SK-N-MC (cell line): Measurements from ENCODE around the gene GAP43.

Experiments used
- DNase-seq: peaks from one replicate; pipeline ENCODE4 v3.0.0-alpha.2; 2011; ENCODE audit warnings: low read depth, low spot score
- H3K27ac ChIP-seq: fragments of 200-600 bp; sonication (generic); 2 replicates; pipeline ENCODE4 v1.5.1; 2016; ENCODE audit warnings: mixed run types
- H3K36me3 ChIP-seq: fragments of 200-600 bp; sonication (generic); 2 replicates; pipeline ENCODE4 v1.6.1; 2017; ENCODE audit warnings: antibody characterized with exemption, low read length, mixed read lengths; ENCODE audit not compliant: insufficient read depth
- H3K4me3 ChIP-seq: fragments of 200-600 bp; sonication (generic); 2 replicates; pipeline ENCODE4 v1.5.1; 2016
- H3K9ac ChIP-seq: fragments of 200-600 bp; sonication (generic); 2 replicates; pipeline ENCODE4 v1.8.0; 2017; ENCODE audit warnings: mixed run types, mixed read lengths; ENCODE audit not compliant: insufficient read length
- H3K9me3 ChIP-seq: fragments of 200-600 bp; sonication (generic); 2 replicates; pipeline ENCODE4 v1.6.1; 2017; ENCODE audit warnings: low read depth, mild to moderate bottlenecking, antibody characterized with exemption, low read length, moderate library complexity, mixed read lengths
- EZH2 ChIP-seq: fragments of 200-600 bp; sonication (generic); IDR thresholded peaks from one replicate; pipeline ENCODE4 v1.6.1; 2017; ENCODE audit warnings: antibody characterized with exemption
- FOXP2 ChIP-seq: optimal IDR thresholded peaks from 2 replicates; pipeline ENCODE3; 2011; ENCODE audit warnings: mild to moderate bottlenecking, moderate library complexity; ENCODE audit not compliant: insufficient read depth; ENCODE audit errors: extremely low read length, control extremely low read depth
- POLR2AphosphoS5 ChIP-seq: IDR thresholded peaks from 2 replicates; pipeline ENCODE4 v1.6.1; 2012; ENCODE audit warnings: mild to moderate bottlenecking, low read depth, low read length, borderline replicate concordance

The GAP43 gene

DNA sequence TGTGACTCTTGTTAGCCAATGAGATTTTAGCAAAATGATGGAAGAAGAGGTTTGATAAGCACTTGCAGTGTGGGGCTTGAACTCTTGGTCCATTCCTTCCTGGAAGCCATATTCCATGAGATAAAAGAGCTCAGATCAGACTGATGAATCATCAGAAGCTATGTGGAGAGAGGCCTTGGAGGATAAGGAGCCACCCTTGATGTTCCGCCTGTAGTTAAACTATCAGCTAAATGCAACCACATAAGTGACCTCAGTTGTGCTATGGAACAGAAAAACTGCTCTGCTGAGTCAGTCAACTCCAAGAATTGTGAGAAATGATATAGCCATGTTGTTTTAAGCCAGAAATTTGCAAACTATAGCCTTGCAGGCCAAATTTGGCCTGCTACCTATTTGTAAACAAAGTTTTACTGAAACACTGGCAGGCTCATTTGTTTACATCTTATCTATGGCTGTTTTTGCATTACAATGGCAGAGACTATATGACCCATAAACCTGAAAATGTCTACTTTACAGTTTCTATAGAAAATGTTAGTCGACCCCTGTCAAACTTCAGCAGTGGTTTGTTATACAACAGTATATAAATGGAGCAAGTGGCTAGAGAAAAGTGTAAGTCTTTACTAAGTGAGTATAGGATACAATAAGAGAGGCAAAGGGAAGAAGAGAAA lies 27.6 kb upstream of the GAP43 start:
- no peak for TF ChIP-seq EZH2
- TF ChIP-seq POLR2AphosphoS5 = no peak
- TF ChIP-seq FOXP2 = no peak
- Histone ChIP-seq H3K27ac (no peak overlapping the region), H3K9ac (no peak overlapping the region), H3K9me3 (no peaks in the 10 kb centered on the region), H3K4me3 (no peak overlapping the region), H3K36me3 (no peaks in the 10 kb centered on the region)
- DNase-seq = no peak

GRCh38 chr3:115598216-115598615 lies 25.1 kb upstream of the GAP43 start:
- H3K27ac ChIP-seq = no peak overlapping the region
- H3K9ac ChIP-seq = no peak overlapping the region
- no peak overlapping the region for H3K4me3 ChIP-seq
- TF ChIP-seq POLR2AphosphoS5 (no peak), FOXP2 (no peak), EZH2 (no peak)
- DNase-seq = no peak
- H3K9me3 ChIP-seq = no peaks in the 10 kb centered on the region
- no peaks in the 10 kb centered on the region for H3K36me3 ChIP-seq

GRCh38 chr3:115602194-115602593 lies 21.1 kb upstream of the GAP43 start:
- TF ChIP-seq EZH2 (no peak), FOXP2 (no peak), POLR2AphosphoS5 (no peak)
- Histone ChIP-seq H3K9ac (no peak overlapping the region), H3K9me3 (no peaks in the 10 kb centered on the region), H3K27ac (no peak overlapping the region), H3K4me3 (no peak overlapping the region), H3K36me3 (no peaks in the 10 kb centered on the region)
- DNase-seq = no peak

GRCh38 chr3:115611630-115612029 lies 11.7 kb upstream of the GAP43 start:
- no peak overlapping the region for H3K27ac ChIP-seq
- DNase-seq = no peak
- no peaks in the 10 kb centered on the region for H3K36me3 ChIP-seq
- H3K9me3 ChIP-seq = no peaks in the 10 kb centered on the region
- TF ChIP-seq POLR2AphosphoS5 = no peak
- no peak for TF ChIP-seq EZH2
- TF ChIP-seq FOXP2 = no peak
- H3K4me3 ChIP-seq = no peak overlapping the region
- H3K9ac ChIP-seq = no peak overlapping the region

- no peaks in the 10 kb centered on the region for H3K36me3 ChIP-seq
- no peak for DNase-seq
- no peak overlapping the region for H3K27ac ChIP-seq
- H3K9me3 ChIP-seq = no peaks in the 10 kb centered on the region
- no peak overlapping the region for H3K4me3 ChIP-seq
- no peak overlapping the region for H3K9ac ChIP-seq
- TF ChIP-seq EZH2 (no peak), POLR2AphosphoS5 (no peak), FOXP2 (no peak)
Measured at GRCh38 chr3:115615001-115615814, 8.1 kb upstream of the GAP43 start.

DNA sequence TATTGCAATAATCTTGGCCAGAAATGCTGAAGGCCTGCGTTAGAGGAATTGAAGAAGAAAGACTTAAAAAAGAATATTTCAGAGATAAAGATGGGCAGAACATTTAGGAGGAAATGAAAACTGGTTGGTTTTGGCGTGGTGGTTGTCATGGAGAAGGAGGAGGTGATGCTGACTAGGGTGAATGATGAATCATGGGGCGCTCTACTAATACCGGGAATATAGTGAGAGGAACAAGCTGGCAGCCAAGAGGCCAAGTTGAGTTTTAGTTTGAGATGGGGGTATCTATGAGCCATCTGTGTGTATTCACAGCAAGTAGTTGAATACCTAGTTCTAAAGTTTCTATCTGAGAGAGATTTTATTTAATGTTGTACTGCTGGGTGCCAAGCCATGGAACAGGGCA lies 6.8 kb upstream of the GAP43 start:
- Histone ChIP-seq H3K36me3 (no peaks in the 10 kb centered on the region), H3K4me3 (no peak overlapping the region), H3K9ac (no peak overlapping the region), H3K27ac (no peak overlapping the region), H3K9me3 (no peaks in the 10 kb centered on the region)
- DNase-seq = no peak
- TF ChIP-seq FOXP2 = no peak
- TF ChIP-seq POLR2AphosphoS5 = no peak
- no peak for TF ChIP-seq EZH2

- no peak overlapping the region for H3K27ac ChIP-seq
- H3K36me3 ChIP-seq = no peaks in the 10 kb centered on the region
- H3K9ac ChIP-seq = no peak overlapping the region
- H3K4me3 ChIP-seq = no peak overlapping the region
- no peak for DNase-seq
- TF ChIP-seq POLR2AphosphoS5 (no peak), FOXP2 (no peak), EZH2 (no peak)
- H3K9me3 ChIP-seq = no peaks in the 10 kb centered on the region
Measured at GRCh38 chr3:115617591-115617990, 5.7 kb upstream of the GAP43 start.

- Histone ChIP-seq H3K27ac (no peak overlapping the region), H3K9ac (peak overlapping the region; percentile 67), H3K9me3 (no peaks in the 10 kb centered on the region), H3K4me3 (peak overlapping the region; percentile 89), H3K36me3 (no peaks in the 10 kb centered on the region)
- no peak for DNase-seq
- TF ChIP-seq EZH2 = no peak
- TF ChIP-seq FOXP2 = no peak
- TF ChIP-seq POLR2AphosphoS5 = no peak
Measured at GRCh38 chr3:115624029-115624741, 875 bp downstream of the GAP43 start.
